ENCODE results near the gene TRIP10. TPM values are rescaled to one million over a fixed set of nuclear protein-coding genes. Genes with fewer than 3 reads are reported as not detected.

TRIP10 gene
- total RNA-seq, 1 experiment from 2014 or later: 107 TPM

- Mint-ChIP-seq H3K27ac (ENCODE audit: unreplicated experiment) (no peak overlapping the region), H3K4me3 (ENCODE audit: unreplicated experiment) (no peak overlapping the region), H3K9me3 (ENCODE audit: unreplicated experiment) (no peaks in the 10 kb centered on the region), H3K36me3 (ENCODE audit: insufficient read depth, unreplicated experiment) (no peaks in the 10 kb centered on the region), H3K4me1 (ENCODE audit: low read depth, unreplicated experiment) (no peaks in the 10 kb centered on the region), H3K27me3 (ENCODE audit: insufficient read depth, unreplicated experiment) (peaks cover 9% of the 10 kb centered on the region)
- BruUV-seq (replicated peaks): no TSS peak
- intact Hi-C loops (cut with micrococcal nuclease; ENCODE audit: unreplicated experiment): no loop called here
- ChIA-PET CTCF (no interaction called here), POLR2A (no interaction called here)
- Histone ChIP-seq H3K4me3 (ENCODE audit: low read depth, low read length) (no peak overlapping the region), H3K4me1 (no peaks in the 10 kb centered on the region), H3K9me3 (no peaks in the 10 kb centered on the region), H3K36me3 (ENCODE audit: control insufficient read depth, insufficient read depth, low read length) (no peaks in the 10 kb centered on the region), H3K27me3 (replicated peaks; ENCODE audit: control insufficient read depth, insufficient read depth, low read length) (no peaks in the 10 kb centered on the region)
- TF ChIP-seq CTCF (IDR thresholded peaks at IDR 0.05; ENCODE audit: insufficient read depth in 1 of 2, low read depth in 1 of 2, low read length in 1 of 2, severe bottlenecking in 1 of 2, unreplicated experiment in 1 of 2): no peak
- no peak for DNase-seq
Observed at GRCh38 chr19:6705931-6706632, 33.4 kb upstream of the TRIP10 start.

GRCh38 chr19:6706633-6706958, 32.9 kb upstream of the TRIP10 start:
- no peak for TF ChIP-seq CTCF (IDR thresholded peaks at IDR 0.05; ENCODE audit: insufficient read depth in 1 of 2, low read depth in 1 of 2, low read length in 1 of 2, severe bottlenecking in 1 of 2, unreplicated experiment in 1 of 2)
- H3K27ac Mint-ChIP-seq (ENCODE audit: unreplicated experiment): no peak overlapping the region
- CTCF ChIA-PET: no interaction called here
- H3K36me3 Mint-ChIP-seq (ENCODE audit: insufficient read depth, unreplicated experiment): no peaks in the 10 kb centered on the region
- H3K4me3 Mint-ChIP-seq (ENCODE audit: unreplicated experiment): no peak overlapping the region
- BruUV-seq (replicated peaks): no TSS peak
- Histone ChIP-seq H3K36me3 (ENCODE audit: control insufficient read depth, insufficient read depth, low read length) (no peaks in the 10 kb centered on the region), H3K27me3 (replicated peaks; ENCODE audit: control insufficient read depth, insufficient read depth, low read length) (no peaks in the 10 kb centered on the region), H3K4me1 (no peaks in the 10 kb centered on the region), H3K4me3 (ENCODE audit: low read depth, low read length) (no peak overlapping the region), H3K9me3 (no peaks in the 10 kb centered on the region)
- H3K27me3 Mint-ChIP-seq (ENCODE audit: insufficient read depth, unreplicated experiment): peaks cover 9% of the 10 kb centered on the region
- POLR2A ChIA-PET: no interaction called here
- no peaks in the 10 kb centered on the region for H3K9me3 Mint-ChIP-seq (ENCODE audit: unreplicated experiment)
- DNase-seq: no peak
- intact Hi-C loops (cut with micrococcal nuclease; ENCODE audit: unreplicated experiment): no loop called here
- no peaks in the 10 kb centered on the region for H3K4me1 Mint-ChIP-seq (ENCODE audit: low read depth, unreplicated experiment)

GRCh38 chr19:6707011-6707657, 32.3 kb upstream of the TRIP10 start:
- H3K27me3 Mint-ChIP-seq (ENCODE audit: insufficient read depth, unreplicated experiment): peaks cover 9% of the 10 kb centered on the region
- POLR2A ChIA-PET: no interaction called here

More at GRCh38 chr19:6707011-6707657, 32.3 kb upstream of the TRIP10 start:
- H3K9me3 ChIP-seq: no peaks in the 10 kb centered on the region
- CTCF ChIA-PET: no interaction called here
- Mint-ChIP-seq H3K4me3 (ENCODE audit: unreplicated experiment) (no peak overlapping the region), H3K27ac (ENCODE audit: unreplicated experiment) (no peak overlapping the region), H3K4me1 (ENCODE audit: low read depth, unreplicated experiment) (no peaks in the 10 kb centered on the region), H3K36me3 (ENCODE audit: insufficient read depth, unreplicated experiment) (no peaks in the 10 kb centered on the region), H3K9me3 (ENCODE audit: unreplicated experiment) (no peaks in the 10 kb centered on the region)
- no TSS peak for BruUV-seq (replicated peaks)
- no peaks in the 10 kb centered on the region for H3K27me3 ChIP-seq (replicated peaks; ENCODE audit: control insufficient read depth, insufficient read depth, low read length)
- H3K36me3 ChIP-seq (ENCODE audit: control insufficient read depth, insufficient read depth, low read length): no peaks in the 10 kb centered on the region
- H3K4me3 ChIP-seq (ENCODE audit: low read depth, low read length): no peak overlapping the region
- no peak for TF ChIP-seq CTCF (IDR thresholded peaks at IDR 0.05; ENCODE audit: insufficient read depth in 1 of 2, low read depth in 1 of 2, low read length in 1 of 2, severe bottlenecking in 1 of 2, unreplicated experiment in 1 of 2)
- DNase-seq: no peak
- no peaks in the 10 kb centered on the region for H3K4me1 ChIP-seq
- intact Hi-C loops (cut with micrococcal nuclease; ENCODE audit: unreplicated experiment): no loop called here
